Brain pericyte (primary cell): ENCODE measurements around the gene ACACB.

Source experiments
- DNase-seq: peaks from one replicate; pipeline ENCODE4 v3.0.0-alpha.2; 2012; ENCODE audit warnings: low read depth, low spot score

Gene ACACB

DNA sequence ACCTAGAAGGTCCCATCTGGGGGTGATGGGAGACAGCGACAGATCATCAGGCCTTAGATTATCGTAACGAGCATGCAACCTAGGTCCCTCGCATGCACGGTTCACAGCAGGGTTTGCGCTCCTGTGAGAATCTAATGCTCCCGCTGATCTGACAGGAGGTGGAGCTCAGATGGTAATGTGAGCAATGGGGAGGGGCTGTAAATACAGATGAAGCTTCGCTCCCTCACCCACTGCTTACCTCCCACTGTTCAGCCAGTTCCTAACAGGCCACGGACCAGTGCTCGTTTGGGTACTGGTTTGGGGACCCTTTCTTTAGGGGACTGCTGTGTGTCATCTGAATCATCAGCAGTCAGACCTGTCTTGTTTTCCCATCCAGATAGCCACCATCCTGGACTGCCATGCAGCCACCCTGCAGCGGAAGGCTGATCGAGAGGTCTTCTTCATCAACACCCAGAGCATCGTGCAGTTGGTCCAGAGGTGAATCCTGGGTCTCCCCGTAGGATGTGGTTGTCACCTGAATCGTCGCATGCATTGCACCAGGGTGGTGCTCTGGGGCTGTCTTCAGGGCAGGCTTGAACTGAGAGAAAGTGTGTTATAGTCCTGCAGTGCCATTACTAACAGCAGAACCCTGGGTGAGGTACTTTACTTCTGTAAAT is 96.2 kb downstream of the ACACB start:
- DNase-seq: no peak

DNA sequence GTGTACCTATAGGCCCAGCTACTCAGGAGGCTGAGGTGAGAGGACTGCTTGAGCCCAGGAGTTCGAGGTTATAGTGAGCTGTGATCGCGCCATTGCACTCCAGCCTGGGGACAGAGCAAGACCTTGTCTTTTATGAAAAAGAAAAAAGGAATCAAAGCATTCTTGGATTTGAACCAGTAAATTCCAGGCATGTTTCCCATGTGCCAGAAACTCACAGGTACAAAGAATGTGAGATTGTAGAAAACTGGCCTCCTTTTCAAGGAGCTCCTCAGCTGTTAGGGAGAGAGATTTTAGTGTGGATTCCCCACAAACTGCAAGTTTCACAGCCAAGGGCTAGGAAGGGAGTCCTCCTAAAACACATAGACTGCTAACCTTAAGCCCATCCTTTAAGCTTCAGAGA is 97.7 kb downstream of the ACACB start:
- no peak for DNase-seq

- DNase-seq: no peak
These were observed 102.6 kb downstream of the ACACB start for GRCh38 chr12:109218996-109219395.

- no peak for DNase-seq
These were observed 103.6 kb downstream of the ACACB start for GRCh38 chr12:109219938-109220337.

GRCh38 chr12:109221277-109221931 is 105.0 kb downstream of the ACACB start:
- no peak for DNase-seq

DNA sequence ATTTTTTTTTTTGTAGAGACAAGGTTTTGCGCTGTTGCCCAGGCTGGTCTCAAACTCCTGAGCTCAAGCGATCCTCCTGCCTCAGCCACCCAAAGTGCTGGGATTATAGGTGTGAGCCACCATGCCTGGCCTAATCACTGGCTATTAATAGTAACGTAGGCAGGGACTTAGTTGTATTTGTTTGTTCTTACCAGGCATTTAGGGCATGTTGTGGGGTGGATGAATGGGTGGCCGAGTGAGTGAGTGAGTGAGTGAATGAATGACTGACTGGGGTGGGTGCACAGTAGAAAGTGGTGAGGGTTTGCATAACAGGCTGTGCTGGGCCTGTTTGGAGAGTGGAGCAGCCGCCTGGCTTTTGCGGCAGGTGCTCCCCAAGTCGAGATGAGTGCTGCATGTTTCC is 105.7 kb downstream of the ACACB start:
- DNase-seq: no peak

GRCh38 chr12:109222496-109222895 is 106.1 kb downstream of the ACACB start:
- no peak for DNase-seq

DNA sequence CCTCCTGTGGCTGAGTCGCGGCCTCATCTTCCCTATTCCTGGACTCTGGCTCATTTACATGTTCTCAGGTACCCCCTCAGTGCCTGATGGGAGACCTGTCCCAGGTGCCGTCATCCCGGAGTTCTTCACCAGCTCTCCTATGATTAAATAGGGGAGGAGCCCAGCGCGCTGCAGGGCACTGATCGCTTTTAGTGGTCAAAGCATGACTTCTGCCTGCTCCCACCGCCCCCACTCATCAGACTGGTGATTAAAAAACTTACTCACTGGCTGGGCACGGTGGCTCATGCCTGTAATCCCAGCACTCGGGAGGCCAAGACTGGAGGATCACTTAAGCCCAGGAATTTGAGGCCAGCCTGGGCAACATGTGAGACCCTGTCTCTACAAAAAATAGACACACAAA is 106.8 kb downstream of the ACACB start:
- no peak for DNase-seq

GRCh38 chr12:109223868-109224267 is 107.5 kb downstream of the ACACB start:
- no peak for DNase-seq

DNA sequence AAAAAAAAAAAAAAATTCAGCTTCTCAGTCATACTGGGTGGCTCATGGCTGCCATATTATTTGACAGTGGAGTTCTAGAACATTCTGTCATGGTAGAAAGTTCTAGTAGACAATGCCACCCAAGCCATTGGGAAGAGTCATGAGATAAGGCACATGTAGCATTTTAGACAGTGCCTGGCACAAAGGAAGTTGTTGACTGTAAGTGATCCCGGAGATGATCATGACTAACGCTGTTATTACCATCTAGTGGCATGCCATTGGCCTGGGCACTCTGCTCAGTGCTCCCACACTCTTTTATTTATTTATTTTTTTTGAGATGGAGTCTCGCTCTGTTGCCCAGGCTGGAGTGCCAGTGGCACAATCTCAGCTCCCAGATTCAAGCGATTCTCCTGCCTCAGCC is 112.3 kb downstream of the ACACB start:
- DNase-seq: no peak

- DNase-seq: no peak
These were observed 113.8 kb downstream of the ACACB start for GRCh38 chr12:109230193-109230592.

- DNase-seq: no peak
These were observed 116.3 kb downstream of the ACACB start for GRCh38 chr12:109232731-109233130.

DNA sequence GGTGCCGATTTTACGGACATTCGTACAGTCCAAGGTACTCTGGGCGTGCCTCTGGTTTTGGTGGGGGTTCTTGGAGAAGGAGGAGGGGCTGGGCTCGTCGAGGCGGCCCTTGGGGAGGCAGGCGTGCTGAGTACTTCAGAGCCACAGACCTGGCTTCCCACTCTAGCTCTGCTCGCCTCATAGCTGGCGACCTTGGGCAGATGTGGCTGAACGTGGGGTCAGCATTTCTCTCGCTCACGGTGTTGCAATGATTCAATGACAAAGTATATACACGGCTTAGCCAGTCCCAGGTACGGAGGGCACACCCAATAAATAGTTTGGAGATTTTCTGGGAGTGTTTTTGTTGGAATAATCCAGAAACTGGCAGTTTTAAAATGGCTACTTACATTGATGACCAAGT is 117.6 kb downstream of the ACACB start:
- no peak for DNase-seq

DNA sequence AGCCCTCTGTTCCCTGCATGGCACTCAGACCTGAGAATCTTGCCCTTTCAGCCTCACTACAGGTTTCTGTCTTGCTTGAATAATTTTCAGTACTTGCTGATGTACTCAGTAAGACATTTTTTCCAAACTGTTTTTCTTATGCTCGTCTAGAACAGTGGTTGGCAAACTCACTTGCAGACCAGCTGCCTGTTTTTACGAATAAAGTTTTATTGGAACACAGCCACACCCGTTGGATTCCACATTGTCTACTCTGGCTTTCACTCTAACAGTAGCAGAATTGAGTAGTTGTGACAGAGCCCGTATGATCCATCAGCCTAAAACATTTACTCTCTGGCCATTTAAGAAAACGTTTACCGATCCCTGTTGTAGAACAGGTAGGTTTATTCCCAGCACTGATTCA is 119.9 kb downstream of the ACACB start:
- DNase-seq: no peak

DNA sequence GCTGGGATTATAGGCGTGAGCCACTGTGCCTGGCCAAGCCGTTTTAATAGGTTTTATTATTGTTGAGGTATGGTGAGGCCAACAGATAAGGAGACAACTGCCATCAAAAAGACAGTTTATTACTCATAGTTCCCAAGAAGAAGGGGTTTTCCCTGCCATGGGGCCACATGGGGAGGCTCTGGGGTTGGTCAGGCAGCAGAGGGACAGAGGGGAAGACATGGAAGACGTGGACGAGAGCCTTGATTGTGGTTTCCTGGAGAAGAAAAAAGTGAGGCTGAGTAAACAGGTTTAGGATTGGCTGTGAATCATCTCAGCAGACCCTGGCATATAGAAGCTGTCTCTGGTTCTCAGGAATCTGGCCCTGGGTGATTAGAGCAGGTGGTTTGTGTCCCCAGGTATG is 122.8 kb downstream of the ACACB start:
- DNase-seq: no peak

DNA sequence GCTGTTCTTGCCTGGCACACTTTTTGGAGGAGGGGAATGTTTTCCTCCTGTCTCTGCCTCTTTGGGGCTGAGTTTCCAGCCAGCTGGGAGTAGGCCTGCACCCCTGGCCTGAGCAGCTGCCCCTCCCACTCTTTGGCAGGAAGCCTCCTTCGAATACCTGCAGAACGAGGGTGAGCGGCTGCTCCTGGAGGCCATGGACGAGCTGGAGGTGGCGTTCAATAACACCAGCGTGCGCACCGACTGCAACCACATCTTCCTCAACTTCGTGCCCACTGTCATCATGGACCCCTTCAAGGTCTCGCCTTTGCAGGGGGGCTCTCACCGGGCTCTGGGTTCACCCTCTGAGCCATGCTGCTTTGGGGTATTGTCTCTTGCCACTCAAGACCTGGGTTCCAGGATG is 123.3 kb downstream of the ACACB start:
- no peak for DNase-seq

DNA sequence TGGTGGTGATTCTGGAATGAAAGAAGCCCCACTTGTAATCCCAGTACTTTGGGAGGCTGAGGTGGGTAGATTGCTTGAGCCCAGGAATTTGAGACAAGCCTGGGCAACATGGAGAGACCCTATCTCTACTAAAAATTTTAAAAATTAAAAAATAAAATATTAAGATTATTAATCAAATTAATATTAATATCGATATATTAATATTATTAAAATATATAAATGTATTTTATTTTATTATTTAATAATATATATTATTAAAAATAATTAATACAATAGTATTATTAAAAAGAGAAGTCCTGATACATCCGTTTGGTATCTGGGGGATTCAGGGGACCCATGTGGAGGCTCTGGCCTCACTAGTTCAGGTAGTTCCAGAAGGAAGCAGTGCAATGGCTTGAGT is 124.0 kb downstream of the ACACB start:
- DNase-seq: no peak

DNA sequence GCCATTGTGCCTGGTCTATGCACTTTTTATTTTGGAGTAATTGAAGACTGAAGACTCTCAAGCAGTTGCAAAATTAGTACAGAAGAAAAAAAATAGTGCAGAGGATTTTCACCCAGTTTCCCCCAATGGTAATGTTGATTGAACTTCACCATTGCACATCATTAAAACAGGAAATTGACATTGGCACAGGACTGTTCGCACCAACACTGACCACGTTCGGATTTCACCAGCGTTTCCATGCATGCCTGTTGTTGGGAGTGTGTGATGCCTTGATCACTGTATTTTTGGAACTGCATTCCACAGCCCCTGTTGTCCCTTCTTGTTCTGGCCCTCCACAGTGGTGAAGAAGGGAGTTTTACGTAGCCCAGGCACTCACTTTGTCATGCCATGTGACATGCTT is 125.5 kb downstream of the ACACB start:
- no peak for DNase-seq

- DNase-seq: no peak
These were observed 127.7 kb downstream of the ACACB start for GRCh38 chr12:109244073-109244472.

DNA sequence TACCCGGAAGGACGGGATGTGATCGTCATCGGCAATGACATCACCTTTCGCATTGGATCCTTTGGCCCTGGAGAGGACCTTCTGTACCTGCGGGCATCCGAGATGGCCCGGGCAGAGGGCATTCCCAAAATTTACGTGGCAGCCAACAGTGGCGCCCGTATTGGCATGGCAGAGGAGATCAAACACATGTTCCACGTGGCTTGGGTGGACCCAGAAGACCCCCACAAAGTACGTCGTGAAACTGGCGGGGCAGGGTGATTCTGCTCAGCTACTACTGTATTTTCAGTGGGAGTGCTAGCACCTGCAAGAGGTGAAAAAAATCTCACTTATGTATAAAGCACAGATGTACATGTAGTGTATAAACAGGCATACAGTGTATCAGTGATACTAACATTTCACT is 129.8 kb downstream of the ACACB start:
- DNase-seq: no peak

- DNase-seq: no peak
These were observed 131.7 kb downstream of the ACACB start for GRCh38 chr12:109247831-109248654.

DNA sequence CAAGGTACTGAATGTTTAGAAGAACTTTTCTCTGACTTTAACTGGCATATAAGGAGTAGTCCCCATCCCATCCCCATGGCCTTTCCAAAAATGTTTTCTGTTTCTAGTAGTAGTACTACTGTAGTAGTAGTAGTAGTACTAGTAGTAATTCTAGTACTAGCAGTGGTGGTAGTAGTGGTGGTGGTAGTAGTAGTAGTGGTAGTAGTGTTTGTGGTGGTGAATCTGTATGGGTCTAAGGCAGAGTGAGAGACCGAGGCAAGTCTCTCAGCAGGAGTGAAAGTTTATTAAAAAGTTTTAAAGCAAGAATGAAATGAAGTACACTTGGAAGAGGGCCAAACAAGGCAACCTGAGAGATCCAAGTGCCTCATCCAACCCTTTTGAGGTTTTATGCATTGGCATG is 134.1 kb downstream of the ACACB start:
- DNase-seq: no peak

DNA sequence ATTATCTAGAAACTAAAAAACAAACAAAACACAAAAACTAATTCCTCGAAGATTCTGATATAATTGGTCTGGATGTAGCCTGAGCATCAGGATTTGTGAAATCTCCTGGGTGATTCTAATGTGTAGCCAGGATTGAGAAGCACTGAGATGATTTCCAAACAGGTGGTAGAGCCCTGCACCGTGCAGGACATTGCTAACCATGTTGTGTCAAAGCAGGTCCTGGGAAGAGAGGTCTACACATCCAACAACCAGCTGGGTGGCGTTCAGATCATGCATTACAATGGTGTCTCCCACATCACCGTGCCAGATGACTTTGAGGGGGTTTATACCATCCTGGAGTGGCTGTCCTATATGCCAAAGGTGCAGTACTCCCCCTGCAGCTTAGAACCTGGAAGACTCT is 136.4 kb downstream of the ACACB start:
- no peak for DNase-seq
